ENCODE measurements around the gene NFKB2. TPM values are rescaled to one million over a fixed set of nuclear protein-coding genes. Genes with fewer than 3 reads are reported as not detected.

NFKB2 gene
- total RNA-seq, 1 experiment from 2014 or later: 27.6 TPM

DNA sequence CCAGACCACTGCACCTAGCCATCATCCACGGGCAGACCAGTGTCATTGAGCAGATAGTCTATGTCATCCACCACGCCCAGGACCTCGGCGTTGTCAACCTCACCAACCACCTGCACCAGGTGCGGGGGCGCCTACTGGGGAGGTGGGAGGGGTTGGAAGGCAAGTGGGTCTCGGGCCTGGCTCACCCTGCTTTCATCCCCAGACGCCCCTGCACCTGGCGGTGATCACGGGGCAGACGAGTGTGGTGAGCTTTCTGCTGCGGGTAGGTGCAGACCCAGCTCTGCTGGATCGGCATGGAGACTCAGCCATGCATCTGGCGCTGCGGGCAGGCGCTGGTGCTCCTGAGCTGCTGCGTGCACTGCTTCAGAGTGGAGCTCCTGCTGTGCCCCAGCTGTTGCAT is 4.6 kb downstream of the NFKB2 start (continued):
- TF ChIP-seq, protein P1, sequence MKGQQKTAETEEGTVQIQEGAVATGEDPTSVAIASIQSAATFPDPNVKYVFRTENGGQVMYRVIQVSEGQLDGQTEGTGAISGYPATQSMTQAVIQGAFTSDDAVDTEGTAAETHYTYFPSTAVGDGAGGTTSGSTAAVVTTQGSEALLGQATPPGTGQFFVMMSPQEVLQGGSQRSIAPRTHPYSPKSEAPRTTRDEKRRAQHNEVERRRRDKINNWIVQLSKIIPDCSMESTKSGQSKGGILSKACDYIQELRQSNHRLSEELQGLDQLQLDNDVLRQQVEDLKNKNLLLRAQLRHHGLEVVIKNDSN (CRISPR knock-in tag; IDR thresholded peaks at IDR 0.05): no peak
- TF ChIP-seq NR2C2 (CRISPR knock-in tag; IDR thresholded peaks at IDR 0.05): no peak

DNA sequence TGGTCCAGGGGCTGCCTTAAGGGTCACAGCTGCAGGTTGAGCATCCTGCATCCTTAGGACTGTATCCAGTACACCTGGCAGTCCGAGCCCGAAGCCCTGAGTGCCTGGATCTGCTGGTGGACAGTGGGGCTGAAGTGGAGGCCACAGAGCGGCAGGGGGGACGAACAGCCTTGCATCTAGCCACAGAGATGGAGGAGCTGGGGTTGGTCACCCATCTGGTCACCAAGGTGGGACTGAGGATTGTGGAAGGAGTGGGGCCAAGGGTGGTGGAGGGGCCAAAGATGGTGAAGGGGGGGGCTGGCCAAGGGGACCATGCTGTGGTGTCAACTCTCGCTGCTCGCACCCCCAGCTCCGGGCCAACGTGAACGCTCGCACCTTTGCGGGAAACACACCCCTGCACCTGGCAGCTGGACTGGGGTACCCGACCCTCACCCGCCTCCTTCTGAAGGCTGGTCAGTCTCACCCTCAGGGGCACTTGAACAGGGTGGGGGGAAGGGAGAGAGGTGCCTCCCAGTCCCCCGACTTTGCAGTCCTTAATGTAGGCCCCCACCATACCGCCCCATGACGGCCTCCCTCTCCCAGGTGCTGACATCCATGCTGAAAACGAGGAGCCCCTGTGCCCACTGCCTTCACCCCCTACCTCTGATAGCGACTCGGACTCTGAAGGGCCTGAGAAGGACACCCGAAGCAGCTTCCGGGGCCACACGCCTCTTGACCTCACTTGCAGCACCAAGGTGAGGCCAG is 5.3 kb downstream of the NFKB2 start:
- peaks cover 15% of the 10 kb centered on the region for H3K27me3 Mint-ChIP-seq (ENCODE audit: low read depth)
- POLR2A ChIA-PET: interaction anchor here (2.4 kb wide), 1 partner anchor 20 kb away, joined by 11 read pairs; the partner anchor contains the start of gene FBXL15
- no peak overlapping the region for H3K27ac Mint-ChIP-seq
- peaks cover 9% of the 10 kb centered on the region for H3K4me1 Mint-ChIP-seq
- ATAC-seq (no peak), DNase-seq (ENCODE audit: low spot score) (no peak)
- no peaks in the 10 kb centered on the region; the same call in 1 of the 2 replicates for H3K36me3 Mint-ChIP-seq
- CTCF ChIA-PET: interaction anchor here (1.4 to 9.1 kb wide), 10 partner anchors 11 to 231 kb away, joined by 4 to 115 read pairs (median 14); partner anchors contain the start of genes ACTR1A, CUEDC2 and FBXL15
- H3K9me3 Mint-ChIP-seq: no peaks in the 10 kb centered on the region
- TF ChIP-seq ZNF423 (CRISPR knock-in tag; IDR thresholded peaks at IDR 0.05) (no peak), KAT7 (CRISPR knock-in tag; IDR thresholded peaks at IDR 0.05; ENCODE audit: borderline replicate concordance) (no peak), EMX1 (CRISPR knock-in tag; IDR thresholded peaks at IDR 0.05) (no peak), ZNF232 (CRISPR knock-in tag; IDR thresholded peaks at IDR 0.05) (no peak)
- TF ChIP-seq, protein P2, sequence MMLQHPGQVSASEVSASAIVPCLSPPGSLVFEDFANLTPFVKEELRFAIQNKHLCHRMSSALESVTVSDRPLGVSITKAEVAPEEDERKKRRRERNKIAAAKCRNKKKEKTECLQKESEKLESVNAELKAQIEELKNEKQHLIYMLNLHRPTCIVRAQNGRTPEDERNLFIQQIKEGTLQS (CRISPR knock-in tag; conservative IDR thresholded peaks at IDR 0.05): no peak
- TF ChIP-seq, protein P3, sequence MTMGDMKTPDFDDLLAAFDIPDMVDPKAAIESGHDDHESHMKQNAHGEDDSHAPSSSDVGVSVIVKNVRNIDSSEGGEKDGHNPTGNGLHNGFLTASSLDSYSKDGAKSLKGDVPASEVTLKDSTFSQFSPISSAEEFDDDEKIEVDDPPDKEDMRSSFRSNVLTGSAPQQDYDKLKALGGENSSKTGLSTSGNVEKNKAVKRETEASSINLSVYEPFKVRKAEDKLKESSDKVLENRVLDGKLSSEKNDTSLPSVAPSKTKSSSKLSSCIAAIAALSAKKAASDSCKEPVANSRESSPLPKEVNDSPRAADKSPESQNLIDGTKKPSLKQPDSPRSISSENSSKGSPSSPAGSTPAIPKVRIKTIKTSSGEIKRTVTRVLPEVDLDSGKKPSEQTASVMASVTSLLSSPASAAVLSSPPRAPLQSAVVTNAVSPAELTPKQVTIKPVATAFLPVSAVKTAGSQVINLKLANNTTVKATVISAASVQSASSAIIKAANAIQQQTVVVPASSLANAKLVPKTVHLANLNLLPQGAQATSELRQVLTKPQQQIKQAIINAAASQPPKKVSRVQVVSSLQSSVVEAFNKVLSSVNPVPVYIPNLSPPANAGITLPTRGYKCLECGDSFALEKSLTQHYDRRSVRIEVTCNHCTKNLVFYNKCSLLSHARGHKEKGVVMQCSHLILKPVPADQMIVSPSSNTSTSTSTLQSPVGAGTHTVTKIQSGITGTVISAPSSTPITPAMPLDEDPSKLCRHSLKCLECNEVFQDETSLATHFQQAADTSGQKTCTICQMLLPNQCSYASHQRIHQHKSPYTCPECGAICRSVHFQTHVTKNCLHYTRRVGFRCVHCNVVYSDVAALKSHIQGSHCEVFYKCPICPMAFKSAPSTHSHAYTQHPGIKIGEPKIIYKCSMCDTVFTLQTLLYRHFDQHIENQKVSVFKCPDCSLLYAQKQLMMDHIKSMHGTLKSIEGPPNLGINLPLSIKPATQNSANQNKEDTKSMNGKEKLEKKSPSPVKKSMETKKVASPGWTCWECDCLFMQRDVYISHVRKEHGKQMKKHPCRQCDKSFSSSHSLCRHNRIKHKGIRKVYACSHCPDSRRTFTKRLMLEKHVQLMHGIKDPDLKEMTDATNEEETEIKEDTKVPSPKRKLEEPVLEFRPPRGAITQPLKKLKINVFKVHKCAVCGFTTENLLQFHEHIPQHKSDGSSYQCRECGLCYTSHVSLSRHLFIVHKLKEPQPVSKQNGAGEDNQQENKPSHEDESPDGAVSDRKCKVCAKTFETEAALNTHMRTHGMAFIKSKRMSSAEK (CRISPR knock-in tag; IDR thresholded peaks at IDR 0.05; ENCODE audit: borderline replicate concordance): no peak
- H3K4me3 Mint-ChIP-seq: no peak overlapping the region

DNA sequence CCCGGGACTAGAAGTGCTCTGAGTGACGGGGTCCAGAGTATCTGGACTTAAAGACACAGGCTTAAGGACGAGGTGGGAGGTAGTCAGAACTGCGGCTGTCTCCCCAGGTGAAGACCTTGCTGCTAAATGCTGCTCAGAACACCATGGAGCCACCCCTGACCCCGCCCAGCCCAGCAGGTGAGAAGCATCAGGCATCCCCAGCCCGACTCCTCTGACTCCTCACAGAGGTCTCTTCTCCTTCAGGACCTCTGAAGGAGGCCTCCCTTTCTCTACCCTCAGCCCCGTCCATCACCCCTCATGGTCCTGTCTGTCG is 5.8 kb downstream of the NFKB2 start:
- DNase-seq (ENCODE audit: low spot score) (no peak), ATAC-seq (no peak)
- Mint-ChIP-seq H3K27ac (no peak overlapping the region), H3K9me3 (no peaks in the 10 kb centered on the region), H3K4me1 (peaks cover 4% of the 10 kb centered on the region), H3K36me3 (no peaks in the 10 kb centered on the region; the same call in 1 of the 2 replicates), H3K4me3 (no peak overlapping the region), H3K27me3 (ENCODE audit: low read depth) (peaks cover 21% of the 10 kb centered on the region)
- ChIA-PET CTCF (interaction anchor here (4.3 kb wide), 1 partner anchor 17 kb away, joined by 49 read pairs; no protein-coding TSS in a partner anchor), POLR2A (interaction anchor here (2.4 kb wide), 1 partner anchor 20 kb away, joined by 11 read pairs; the partner anchor contains the start of gene FBXL15)
- TF ChIP-seq OVOL2 (CRISPR knock-in tag; IDR thresholded peaks at IDR 0.05; ENCODE audit: borderline replicate concordance) (no peak), JAZF1 (CRISPR knock-in tag; IDR thresholded peaks at IDR 0.05) (no peak)
- TF ChIP-seq, protein P4, sequence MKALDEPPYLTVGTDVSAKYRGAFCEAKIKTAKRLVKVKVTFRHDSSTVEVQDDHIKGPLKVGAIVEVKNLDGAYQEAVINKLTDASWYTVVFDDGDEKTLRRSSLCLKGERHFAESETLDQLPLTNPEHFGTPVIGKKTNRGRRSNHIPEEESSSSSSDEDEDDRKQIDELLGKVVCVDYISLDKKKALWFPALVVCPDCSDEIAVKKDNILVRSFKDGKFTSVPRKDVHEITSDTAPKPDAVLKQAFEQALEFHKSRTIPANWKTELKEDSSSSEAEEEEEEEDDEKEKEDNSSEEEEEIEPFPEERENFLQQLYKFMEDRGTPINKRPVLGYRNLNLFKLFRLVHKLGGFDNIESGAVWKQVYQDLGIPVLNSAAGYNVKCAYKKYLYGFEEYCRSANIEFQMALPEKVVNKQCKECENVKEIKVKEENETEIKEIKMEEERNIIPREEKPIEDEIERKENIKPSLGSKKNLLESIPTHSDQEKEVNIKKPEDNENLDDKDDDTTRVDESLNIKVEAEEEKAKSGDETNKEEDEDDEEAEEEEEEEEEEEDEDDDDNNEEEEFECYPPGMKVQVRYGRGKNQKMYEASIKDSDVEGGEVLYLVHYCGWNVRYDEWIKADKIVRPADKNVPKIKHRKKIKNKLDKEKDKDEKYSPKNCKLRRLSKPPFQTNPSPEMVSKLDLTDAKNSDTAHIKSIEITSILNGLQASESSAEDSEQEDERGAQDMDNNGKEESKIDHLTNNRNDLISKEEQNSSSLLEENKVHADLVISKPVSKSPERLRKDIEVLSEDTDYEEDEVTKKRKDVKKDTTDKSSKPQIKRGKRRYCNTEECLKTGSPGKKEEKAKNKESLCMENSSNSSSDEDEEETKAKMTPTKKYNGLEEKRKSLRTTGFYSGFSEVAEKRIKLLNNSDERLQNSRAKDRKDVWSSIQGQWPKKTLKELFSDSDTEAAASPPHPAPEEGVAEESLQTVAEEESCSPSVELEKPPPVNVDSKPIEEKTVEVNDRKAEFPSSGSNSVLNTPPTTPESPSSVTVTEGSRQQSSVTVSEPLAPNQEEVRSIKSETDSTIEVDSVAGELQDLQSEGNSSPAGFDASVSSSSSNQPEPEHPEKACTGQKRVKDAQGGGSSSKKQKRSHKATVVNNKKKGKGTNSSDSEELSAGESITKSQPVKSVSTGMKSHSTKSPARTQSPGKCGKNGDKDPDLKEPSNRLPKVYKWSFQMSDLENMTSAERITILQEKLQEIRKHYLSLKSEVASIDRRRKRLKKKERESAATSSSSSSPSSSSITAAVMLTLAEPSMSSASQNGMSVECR (CRISPR knock-in tag; IDR thresholded peaks at IDR 0.05; ENCODE audit: borderline replicate concordance): no peak

All from WTC11 (cell line).